Right ventricle myocardium superior (tissue), 1 donor: ENCODE results near the gene BTG2. TPM values are rescaled to one million over a fixed set of nuclear protein-coding genes. Genes with fewer than 3 reads are reported as not detected.

Experiments
- ATAC-seq: fragments of 200-7000 bp; cut with Tn5 transposase; one replicate; pipeline ENCODE4 v1.9.1; 2020; ENCODE audit warnings: mild to moderate bottlenecking; ENCODE audit not compliant: poor library complexity
- DNase-seq: peaks from one replicate; pipeline ENCODE4 v3.0.0-alpha.2; 2020
- intact Hi-C: fragments of 100-400 bp; cut with DNase I; formaldehyde crosslinking; loops from one replicate; pipeline ENCODE4 v1.11.2; 2022
- total RNA-seq: library from RNA; stranded (reverse); fragmentation: NEBNext Ultra II Directional; extraction: Animal tissue kit (Norgen Biotek cat#: 25700); gene quantifications from one replicate; pipeline ENCODE4 v1.2.1, GENCODE V29; 2021
- donor health status: DM: no; HTN: yes; CAD: no; lungs with severe emphysema.

The BTG2 gene
- total RNA-seq, 1 donor from 2014 or later: 40.5 TPM

DNA sequence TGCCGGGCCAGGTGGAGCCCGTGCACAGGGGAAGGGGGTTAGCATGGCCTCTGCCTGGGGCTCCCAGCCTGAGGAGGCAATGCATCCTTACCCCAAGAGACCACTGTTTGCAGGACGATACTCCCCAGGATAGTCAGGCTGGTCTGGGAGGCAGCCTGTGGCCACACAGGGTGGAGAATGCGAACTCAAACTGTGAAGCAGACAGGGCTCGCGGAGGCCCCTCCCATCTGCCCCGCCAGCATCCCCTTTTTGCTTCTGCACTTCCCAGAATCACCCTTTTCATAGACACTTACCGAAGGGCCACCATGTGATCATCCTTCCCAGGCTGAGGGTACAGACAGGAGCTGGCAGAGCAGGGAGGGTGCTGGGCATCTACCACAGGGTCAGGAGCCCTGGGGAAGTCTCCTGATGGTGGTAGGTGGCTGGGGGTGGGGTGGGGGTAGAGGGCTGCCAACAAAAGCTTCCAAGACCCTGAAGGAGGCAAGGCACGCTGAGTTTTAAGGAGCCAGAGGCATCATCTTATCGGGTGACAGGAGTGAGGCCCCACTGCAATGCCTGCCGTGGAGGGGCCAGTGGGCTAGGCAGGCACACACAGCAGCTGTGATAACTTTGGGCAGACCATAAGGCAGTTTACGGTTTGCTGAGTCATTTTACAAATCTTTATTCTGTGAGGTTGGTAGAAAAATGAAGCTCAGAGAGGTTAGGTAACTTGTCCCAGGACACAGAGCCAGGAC is 31.3 kb upstream of the BTG2 start:
- intact Hi-C loops: loop anchor here (2.0 kb wide), 1 partner anchor 65 kb away; no protein-coding TSS in a partner anchor

DNA sequence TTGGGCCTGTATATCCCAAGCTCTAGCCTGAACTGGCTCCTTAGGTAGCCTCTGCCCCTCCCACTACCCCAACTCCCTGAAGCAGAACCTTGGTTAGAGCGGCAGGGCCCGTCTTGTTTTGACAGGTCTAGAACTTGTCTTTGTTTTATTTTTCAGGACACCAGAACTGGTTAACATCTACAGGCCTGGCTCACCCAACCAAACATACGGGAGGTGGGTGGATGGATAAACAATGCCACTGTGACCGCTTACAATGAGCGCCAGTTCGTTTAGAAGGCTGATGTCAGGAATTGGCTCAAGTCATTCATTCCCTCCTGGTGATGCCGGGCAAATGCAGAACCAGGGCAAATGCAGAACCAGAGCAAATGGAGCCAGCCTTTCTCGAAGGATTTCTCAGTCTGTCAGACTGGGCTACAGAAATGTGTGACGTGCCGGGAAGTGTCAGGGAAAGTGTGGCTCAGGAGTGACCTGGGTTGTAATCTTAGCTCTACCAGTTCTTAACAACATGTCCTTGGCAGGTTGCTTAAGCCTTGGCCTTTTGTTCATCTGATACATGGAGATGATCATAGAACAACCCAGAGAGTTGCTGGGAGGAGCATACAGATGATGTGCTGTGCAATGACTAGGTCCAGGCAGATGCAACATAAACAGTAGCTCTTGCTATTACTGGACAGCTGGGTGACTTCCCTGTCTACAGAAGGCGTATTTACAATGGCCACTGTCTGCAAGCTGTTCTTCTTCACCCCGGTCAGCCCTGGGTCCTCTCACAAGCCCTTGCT is 30.5 kb upstream of the BTG2 start:
- peak; percentile 2 for ATAC-seq
- intact Hi-C loops: no loop called here
- peak; percentile 49 for DNase-seq

More for the DNA sequence above, 31.3 kb upstream of the BTG2 start:
- DNase-seq (peak; percentile 78), ATAC-seq (no peak)

GRCh38 chr1:203275656-203276272 is 29.6 kb upstream of the BTG2 start:
- DNase-seq: no peak
- no peak for ATAC-seq
- intact Hi-C loops: no loop called here

DNA sequence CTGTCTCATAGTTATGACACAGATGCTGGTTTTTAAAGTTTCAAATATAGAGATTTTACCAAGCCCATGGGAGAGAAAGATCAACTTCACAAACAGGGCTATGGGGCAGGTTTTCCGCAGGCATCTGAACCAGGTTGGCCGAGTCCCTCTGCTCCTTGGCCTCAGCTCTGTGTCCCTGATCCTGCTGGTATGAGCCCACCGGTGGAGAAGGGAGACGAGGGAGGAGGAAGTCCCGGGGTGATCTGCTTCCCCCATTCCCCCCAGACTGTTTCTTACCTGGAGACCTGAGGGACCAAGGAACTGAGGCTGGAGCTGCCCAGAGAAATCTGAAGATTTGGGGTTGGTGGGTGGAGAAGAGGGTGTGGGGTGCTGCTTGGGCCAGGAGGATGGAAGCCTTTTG is 28.9 kb upstream of the BTG2 start:
- intact Hi-C loops: no loop called here
- no peak for DNase-seq
- no peak for ATAC-seq

GRCh38 chr1:203276916-203277545 is 28.3 kb upstream of the BTG2 start:
- peak; percentile 3 for ATAC-seq

DNA sequence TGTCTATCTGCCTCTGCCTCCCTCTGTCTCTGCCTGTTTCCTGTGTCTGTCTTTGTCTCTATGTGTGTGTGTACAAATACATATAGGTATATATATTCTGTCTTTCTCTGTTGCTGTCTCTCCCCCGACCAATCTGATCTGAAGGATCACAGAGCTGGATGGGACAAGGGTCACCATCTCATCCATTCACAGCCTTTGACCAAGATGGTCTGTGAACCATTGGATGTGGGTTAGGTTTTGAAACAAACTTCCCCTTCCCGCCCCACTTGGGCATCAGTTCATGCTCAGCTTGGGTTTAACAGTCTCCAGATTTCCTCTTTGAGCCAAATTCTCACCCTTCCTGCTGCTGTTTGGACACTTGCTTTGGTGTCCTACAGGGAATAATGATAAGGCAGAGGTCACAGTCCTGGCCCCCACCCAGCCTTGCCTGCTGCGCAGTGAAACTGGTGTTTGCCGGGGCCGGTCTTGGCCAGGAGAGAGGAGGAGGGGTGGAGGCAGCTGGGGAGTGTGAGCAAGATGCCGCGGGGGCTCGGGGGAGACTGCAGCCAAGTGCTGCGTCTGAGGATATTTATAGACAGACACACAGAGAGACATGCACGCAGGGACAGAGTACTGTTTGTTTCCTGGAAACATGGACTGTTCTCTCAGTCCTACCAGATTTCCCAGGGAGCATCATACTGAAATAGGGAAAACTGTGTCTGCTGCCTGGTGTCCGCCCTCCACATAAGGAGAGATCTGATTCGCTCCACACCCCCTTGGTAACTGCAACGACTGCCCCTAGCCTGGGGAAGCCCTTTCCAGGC is 27.0 kb upstream of the BTG2 start:
- DNase-seq (peak; percentile 97), ATAC-seq (peak; percentile 87)
- intact Hi-C loops: loop anchor here (1.0 kb wide), 1 partner anchor 27 kb away; the partner anchor contains the start of gene BTG2

More at GRCh38 chr1:203276916-203277545, 28.3 kb upstream of the BTG2 start:
- peak; percentile 62 for DNase-seq
- intact Hi-C loops: no loop called here

- intact Hi-C loops: loop anchor here (1.0 kb wide), 1 partner anchor 26 kb away; the partner anchor contains the start of gene BTG2
- DNase-seq: no peak
- no peak for ATAC-seq
These were observed 26.4 kb upstream of the BTG2 start for GRCh38 chr1:203278885-203279406.

- intact Hi-C loops: no loop called here
- no peak for ATAC-seq
These were observed 25.3 kb upstream of the BTG2 start for GRCh38 chr1:203280061-203280460.

GRCh38 chr1:203281033-203281432 is 24.3 kb upstream of the BTG2 start:
- no peak for DNase-seq
- ATAC-seq: no peak
- intact Hi-C loops: no loop called here

More at GRCh38 chr1:203280061-203280460, 25.3 kb upstream of the BTG2 start:
- DNase-seq: no peak

DNA sequence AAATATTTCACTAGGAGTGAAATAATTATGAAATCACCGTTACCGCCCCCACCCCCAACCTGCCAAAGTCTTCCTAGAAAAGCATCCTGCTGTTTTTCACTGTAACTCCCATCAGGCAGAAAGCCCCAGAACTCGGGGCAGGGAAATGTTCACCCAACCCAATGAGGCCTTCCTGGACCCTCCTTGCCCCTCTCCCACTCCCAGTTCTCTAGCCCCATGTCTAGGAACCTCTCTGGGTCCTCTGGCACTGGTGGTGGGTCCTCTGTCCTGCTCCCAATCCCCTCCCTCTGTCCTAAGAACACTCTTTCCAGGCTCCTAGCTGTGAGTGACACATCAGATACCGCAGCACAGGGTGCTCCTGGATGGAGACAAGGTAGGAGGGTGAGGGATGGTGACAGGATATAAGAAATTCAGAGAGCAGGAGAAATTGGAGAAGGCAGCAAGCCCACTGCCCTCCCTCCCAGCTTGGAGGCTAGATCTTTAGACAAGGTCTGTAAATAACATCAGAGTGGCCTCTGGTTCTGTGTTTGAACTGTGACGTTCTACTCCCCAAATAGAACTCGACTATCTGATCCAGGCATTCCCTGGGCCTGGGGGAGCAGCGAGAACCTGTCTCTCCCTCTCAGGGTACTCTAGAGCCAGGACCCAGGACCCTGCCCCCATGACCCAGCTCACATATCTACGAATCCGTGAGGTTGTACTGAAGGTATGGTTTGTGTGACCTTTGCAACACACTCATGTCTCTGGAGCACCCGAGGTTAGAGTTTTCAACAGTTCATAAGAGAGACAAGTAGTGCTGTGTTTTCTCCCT is 23.3 kb upstream of the BTG2 start:
- no peak for DNase-seq
- intact Hi-C loops: no loop called here
- ATAC-seq: no peak

DNA sequence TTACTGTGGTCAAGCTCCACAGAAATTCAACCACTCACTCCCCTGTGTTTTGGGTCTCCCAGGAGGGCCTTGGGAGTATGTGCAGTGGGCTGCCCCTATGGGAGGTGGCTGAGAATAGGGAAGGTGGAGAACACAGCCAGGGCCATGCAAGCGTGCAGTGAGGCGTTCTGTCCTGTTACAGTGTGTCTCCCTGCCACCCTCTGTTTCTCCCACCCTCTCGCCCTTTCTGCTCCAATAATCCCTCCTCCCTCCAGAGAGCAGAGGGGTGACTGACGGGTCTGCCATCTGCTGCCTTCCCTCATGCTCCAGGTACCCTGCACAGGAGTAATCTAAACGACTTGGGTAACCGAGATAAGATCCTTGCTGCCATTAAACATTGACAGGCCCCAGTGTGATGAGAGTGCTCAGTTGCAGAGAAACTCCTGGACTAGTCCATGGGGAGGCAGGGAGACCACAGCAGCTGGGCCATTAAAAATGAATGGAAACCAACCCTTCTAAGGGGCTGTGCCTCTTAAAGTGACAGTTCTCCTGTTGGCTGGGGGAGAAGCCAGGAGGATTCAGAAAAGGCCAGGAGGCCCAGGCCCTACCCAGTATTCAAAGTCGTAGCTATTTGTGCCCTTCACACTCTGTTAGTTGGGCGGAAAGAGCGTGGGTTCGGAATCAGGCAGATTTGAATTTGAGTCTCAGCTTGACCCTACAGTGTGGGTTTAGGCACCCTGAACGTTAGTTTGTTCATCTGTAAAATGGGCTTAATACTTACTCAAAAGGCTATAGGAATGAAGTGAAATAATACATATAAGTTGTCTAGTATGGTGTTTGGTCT is 22.4 kb upstream of the BTG2 start:
- intact Hi-C loops: no loop called here
- DNase-seq (no peak), ATAC-seq (no peak)

- DNase-seq: no peak
These were observed 21.7 kb upstream of the BTG2 start for GRCh38 chr1:203283597-203283996.

DNA sequence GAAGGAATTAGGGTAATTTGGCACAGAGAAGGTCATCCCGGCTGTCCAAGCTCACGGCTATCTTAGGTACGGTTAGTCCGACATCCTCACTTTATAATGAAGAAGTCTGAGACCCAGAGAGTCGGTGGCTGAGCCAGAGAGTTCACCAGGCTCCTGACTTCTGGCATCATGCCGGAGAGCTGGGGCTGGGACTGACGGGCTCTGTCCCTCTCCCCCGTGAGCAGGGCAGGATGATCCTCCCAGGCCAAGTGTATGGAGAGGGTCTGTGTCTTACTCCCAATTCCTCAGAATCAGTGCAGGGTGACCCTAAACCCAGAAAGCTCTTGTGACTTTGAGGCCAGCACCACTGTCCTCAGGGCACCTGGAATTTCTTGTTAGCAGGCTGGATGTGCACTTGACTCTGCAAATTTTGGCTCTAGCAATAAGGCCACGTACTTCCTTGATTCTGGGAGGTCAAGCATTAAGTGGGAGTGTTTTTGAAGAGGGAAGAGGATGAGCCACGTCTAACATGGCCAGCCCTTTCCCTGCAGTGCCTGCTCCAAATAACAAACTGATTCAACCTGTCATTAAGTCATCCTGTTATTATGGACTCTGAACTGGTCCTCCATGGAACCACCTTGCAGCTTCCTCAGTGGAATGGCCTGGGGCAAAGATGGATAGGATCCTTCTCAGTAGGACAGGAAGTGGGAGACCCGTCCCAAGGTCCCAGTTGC is 20.8 kb upstream of the BTG2 start:
- intact Hi-C loops: no loop called here
- DNase-seq (no peak), ATAC-seq (no peak)

More at GRCh38 chr1:203283597-203283996, 21.7 kb upstream of the BTG2 start:
- ATAC-seq: no peak
- intact Hi-C loops: no loop called here

DNA sequence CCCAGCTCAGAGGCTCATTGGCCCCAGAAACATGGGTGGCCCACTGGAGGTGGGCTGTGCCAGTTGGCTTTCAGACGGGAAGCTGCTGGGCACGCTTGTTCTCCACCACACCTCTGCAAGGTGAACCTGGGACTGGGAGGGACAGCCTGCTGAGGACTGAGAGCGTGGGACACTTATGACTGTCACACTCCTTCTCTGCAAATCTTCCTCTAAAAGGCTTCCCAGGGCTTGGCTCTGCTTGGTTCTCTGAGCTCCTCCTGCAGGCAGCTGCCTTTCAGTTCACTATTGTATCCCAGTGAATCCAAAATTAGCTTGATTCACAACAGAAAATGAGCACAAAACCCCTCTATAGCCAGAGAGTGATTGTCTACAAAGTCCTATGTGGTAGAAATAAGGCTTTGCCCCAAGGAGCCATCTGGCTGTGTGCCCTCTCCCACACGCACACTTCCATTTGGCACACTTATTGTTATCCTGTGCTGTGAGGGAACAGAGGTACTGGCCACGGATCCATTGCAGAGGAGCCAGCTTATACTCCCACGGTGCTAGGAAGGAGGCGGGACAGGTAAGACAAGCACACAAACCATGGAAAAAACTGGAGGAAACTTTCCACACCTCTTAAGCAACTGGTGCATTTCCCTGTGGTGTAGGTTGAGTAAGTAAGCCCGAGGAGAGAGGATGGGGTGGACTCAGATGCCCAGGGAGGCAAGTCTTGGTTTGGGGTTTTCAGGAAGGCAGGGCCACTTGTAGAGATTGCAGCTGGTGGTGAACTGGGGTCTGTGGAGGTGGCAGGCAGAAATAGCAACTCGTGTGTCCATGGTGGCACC is 18.9 kb upstream of the BTG2 start:
- intact Hi-C loops: no loop called here
- ATAC-seq (no peak), DNase-seq (no peak)
